ENCODE measurements around the gene APBA2.

Gene APBA2

DNA sequence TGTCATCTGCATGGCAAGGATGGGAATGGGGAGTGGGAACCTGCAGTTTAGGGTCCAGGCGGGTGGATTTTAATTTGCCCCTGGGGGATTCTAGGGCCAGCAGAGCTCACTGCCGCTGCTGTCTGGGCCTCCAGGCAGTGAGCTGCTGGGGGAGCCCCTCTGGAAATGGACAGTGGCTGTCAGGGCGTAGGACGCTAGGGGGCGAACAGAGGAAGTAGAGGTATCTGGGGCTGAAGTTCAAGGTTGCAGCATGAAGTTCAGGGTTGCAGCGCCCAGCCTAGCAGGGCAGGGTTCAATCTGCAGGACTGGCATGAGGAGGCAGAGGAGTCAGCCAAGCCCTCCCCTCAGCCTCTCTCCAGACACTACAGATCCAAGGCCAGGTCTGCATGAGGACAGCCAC is 49.5 kb downstream of the APBA2 start:
- DNase-seq (ENCODE audit: low spot score): no peak

DNA sequence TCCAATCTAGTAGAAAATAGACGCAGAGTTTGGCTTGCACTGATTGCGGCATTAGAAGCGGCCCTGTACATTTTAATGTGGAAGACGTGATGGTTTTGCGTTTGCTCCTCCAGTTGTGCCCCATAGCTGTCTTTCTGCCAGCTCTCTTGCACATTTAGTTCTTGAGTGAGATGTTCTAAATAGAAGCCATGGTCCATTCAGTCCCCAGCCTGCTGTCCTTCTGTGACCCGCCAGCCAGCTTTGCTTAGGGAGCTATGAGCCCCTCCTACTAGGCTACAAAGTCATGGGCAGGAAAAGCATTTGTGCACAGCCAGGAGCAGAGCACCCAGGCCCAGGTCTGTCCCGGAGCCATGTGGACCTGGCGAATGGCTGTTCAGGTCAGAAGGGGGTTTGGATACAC is 50.3 kb downstream of the APBA2 start:
- DNase-seq (ENCODE audit: low spot score): no peak

DNA sequence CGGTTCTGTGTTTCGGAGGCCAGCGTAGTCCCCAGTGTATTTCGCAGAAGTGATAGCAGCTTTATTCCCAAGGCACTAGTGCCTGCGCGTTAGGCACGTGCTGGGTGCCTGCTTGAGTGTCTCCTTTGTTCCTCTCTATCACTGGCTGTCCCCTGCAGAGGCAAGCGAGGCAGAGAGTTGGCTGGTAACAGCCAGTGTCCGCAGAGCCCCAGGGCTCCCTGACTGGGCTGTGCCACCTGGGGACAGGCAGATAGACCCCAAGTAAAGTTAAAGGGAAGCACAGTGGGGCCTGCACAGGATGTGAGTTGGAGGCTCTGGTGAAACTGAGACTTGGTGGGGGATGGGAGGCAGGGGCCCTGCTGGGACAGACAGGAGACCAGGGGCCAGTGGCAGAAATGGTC is 50.7 kb downstream of the APBA2 start:
- no peak for DNase-seq (ENCODE audit: low spot score)

DNA sequence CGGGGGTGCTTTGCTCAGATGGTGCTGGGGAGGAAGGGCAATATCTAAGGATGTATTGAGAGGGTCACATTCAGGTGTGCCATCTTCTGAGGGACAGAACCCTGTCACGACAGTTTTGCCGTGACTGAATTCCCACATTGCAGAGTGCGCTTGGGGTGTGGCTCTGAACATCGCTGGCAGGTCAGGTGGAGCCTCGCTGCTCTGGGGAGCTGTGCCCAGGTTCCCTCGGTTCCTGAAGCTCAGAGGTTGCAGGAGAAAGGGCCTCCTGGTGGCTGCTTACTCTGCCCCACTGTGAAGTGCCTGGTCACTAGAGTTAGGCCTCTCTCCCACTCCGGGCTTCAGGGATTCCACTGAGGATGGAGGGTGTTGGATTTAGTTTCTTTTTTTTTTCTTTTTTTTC is 51.5 kb downstream of the APBA2 start:
- no peak for DNase-seq (ENCODE audit: low spot score)

DNA sequence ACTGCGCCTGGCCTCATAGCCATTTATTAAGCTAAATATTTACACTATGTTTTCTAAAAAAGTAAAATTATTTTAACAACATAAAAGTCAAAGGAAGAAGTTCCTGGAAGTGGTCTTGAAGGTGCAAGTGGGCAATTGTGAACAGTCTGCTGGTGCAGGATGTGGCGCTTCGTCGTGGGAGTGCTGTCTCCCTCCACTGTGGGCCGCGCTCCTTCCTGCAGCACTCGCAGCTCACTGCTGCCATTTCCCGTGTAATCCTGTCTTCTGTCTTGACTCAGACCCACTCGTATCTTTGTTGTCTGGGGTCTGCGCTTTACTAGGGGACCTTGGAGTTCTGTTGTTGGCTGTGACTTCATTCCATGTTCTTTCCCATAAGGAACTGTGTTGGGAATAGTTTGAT is 56.3 kb downstream of the APBA2 start:
- DNase-seq (ENCODE audit: low spot score): no peak

DNA sequence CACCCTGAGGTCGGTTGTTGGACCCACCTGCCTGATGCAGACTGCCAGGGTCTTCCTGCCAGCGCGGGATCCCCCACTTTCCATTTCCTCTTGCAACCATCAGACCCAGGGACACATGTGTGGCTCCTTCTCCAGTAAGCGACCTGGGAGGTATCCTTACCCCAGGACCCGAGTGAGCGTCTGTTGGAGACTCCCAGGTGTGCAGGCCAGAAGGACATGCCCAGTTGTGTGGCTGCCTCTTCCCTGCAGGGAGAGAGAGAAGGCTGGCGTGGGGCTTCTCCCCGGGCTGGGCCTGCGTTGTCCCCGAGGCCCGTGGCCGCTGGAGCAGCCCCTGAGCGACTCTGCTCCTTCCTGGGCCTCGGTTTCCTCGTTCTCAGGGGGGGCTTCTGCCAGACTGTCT is 56.8 kb downstream of the APBA2 start:
- no peak for DNase-seq (ENCODE audit: low spot score)

DNA sequence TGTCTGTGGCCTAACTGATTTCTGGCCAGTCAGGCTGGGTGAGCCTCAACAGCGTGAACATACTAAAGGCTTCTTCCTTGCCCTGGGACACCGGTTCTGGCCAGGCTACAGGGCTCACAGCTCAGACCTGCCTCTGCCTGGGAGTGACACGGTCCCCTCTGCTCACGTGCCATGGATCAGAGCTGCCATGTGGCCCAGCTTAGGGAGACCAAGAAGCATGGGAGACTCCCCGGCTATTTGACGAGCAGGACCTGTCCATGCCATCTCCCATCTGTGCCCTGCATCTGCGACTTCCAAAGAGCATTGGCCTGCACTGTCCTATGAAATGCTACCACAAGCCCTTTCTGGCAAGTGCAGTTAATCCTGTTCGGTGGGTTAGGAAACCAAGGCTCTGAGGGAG is 57.4 kb downstream of the APBA2 start:
- no peak for DNase-seq (ENCODE audit: low spot score)

DNA sequence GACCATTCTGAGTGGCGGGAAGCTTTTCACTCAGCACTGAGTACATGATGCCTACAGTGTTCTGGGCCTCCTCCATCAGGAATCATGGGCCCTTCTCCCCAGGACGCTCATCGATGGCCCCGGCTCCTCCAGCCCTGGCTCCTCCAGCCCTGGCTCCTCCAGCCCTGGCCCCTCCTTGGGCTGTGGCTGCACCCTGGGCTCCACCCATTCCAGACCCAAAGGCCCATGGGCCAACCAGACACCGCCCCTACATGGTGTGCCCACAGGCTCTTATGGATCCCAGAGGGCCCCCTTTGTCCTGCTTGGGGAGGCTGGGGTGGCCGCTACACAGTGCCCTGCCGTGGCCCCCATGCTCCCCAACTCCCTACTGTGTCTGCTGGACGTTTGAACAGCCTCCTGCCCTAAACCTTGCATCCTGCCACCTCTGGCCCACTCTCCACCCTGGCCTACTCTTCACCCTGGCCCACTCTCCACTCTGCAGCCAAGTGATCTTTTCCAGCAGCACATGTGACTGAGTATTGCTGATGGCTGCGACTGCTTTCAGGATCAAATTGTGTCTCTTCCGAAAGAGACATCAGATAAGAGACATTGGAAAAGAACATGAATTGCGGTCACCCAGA is 57.9 kb downstream of the APBA2 start:
- DNase-seq (ENCODE audit: low spot score): no peak

DNA sequence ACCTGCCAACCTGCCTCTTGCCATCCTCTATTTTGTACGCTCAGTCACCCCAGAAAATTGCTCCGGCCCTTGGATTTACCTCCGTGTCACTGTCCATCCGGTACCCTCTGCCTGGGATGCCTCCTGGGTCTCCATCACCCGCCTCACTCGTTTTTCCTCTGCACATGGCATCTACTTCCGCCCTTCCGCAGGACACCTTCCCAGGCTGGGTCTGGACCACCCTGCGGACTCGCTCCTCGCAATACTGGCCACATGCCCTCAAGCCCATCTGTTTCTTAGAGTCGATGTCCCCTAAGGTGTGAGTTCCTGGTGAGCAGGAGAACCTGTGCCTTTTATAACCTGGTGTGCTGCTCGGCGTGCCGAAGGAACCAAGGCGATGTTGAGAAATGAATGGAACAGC is 58.5 kb downstream of the APBA2 start:
- no peak for DNase-seq (ENCODE audit: low spot score)

DNA sequence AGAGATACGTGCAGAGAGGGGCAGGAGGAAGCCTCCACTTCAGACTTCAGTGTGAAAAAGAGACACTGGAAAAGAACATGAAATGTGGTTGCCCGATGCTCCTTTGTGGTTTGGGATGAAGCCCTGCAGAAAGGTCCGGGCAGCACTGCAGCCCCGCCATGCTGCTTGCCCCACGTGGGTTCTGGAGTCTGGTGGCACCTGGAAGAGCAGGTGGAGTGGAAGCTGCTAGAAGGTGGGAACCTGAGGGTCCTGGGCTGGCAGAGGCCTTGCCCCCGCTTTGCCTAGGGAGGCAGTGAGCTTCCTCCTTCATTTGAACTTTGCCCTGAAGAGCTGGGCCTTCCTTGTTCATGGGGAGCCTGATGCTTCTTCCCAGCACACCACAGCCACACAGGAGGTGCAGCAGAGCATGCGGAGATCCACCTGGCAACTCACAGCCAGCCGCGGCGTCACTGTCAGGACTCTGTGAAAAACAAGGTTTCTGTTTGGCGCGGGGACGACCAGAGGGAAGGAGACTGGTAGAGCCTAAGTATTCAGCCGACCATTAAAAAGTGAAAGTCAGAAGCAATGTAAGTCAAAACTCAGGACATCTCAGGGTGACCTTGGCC is 59.0 kb downstream of the APBA2 start:
- no peak for DNase-seq (ENCODE audit: low spot score)

DNA sequence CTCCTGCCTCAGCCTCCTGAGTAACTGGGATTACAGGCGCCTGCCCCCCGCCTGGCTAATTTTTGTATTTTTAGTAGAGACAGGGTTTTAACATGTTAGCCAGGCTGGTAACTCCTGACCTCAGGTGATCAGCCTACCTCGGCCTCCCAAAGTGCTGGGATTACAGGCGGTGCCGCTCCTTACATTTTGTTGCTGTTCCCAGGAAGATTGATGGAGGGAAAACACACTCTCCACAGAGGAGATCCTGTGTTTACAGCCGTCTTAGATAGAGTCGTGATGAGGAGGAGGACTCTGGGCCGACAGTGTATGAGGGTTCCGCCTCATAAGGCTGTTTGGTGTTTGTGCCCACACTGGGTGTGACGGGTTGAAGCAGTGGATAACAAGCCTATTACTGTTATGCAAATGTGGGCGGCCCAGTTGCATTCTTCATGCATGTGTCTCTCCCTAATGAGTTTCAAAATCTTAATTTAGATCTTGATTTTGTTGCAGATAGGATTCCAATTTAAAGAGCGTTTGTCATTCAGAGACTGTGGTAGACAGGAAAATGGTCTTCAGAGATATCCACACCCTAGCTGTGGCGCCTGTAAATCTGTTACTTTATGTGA is 60.0 kb downstream of the APBA2 start:
- no peak for DNase-seq (ENCODE audit: low spot score)

DNA sequence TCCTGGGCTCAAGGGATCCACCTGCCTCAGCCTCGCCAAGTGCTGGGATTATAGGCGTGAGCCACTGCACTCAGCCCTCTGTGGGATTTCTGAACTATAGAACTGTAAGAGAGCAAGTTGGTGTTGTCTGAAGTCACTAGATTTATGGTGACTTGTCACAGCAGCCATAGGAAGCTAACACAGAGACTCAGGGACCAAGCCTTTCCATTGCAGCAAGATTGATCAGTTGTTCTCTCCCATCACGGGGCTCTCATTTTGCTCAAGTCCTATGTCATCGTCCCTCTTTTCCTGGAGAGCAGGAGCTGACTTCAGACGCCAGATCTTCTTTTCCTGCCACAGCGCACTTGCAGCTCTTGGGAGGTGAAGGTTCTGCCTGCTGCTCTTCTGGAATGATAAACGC is 61.0 kb downstream of the APBA2 start:
- DNase-seq (ENCODE audit: low spot score): no peak

DNA sequence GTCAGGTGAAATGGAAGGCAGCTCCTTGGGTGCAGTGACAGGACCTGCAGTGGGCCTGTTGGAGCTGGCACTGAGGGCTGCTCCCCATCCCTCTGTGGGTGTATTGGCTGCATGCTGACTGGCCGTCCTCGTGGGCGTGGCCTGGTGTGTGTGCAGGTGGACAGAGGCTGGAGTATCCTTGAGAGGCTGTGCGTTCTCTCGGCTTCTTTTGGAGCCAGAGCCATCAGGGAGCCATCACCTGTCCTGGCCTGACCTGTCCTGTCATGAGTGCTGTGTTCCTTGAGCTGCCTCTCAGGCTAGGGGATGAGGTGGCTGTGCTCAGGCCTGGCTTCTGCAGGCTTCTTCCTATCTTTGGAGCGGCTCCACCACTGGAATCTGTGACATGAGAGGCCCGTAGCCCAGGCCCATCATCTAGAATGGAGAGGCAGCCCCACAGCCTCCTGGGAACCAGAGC is 61.5 kb downstream of the APBA2 start:
- DNase-seq (ENCODE audit: low spot score): no peak

DNA sequence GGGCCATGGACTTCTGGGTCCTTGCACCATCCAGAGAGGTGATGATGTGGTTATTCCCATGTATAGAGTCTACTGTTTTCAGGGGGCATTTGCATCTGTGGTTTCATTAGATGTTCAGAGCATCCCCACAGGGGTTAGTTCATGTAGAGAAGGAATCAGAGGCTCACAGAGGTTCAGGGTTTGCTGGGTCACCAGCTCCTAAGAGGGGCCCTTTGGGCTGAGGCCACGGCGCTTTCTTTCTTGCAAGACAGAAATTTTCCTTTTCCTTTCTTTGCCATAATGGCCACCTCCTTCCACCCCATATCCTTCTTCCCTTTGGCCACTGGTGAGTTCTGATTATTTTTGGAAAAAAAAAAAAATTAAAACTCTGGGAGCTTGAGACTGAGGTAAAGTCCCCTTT is 62.3 kb downstream of the APBA2 start:
- no peak for DNase-seq (ENCODE audit: low spot score)

DNA sequence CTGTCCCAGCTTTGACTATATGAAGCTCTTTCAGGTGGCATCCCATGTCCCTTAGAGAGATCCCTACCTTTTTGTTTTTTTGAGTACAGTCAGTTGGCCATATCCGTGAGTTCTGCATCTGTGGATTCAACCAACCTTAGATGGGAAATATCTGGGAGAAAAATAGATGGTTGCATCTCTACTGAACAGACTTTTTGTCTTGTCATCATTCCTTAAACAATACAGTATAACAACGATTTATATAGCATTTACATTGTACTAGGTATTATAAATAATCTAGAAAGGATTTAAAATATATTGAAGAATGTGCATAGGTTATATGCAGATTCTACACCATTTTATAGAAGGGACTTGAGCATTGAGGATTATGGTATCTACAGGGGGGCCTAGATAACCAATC is 65.1 kb downstream of the APBA2 start:
- DNase-seq (ENCODE audit: low spot score): no peak

DNA sequence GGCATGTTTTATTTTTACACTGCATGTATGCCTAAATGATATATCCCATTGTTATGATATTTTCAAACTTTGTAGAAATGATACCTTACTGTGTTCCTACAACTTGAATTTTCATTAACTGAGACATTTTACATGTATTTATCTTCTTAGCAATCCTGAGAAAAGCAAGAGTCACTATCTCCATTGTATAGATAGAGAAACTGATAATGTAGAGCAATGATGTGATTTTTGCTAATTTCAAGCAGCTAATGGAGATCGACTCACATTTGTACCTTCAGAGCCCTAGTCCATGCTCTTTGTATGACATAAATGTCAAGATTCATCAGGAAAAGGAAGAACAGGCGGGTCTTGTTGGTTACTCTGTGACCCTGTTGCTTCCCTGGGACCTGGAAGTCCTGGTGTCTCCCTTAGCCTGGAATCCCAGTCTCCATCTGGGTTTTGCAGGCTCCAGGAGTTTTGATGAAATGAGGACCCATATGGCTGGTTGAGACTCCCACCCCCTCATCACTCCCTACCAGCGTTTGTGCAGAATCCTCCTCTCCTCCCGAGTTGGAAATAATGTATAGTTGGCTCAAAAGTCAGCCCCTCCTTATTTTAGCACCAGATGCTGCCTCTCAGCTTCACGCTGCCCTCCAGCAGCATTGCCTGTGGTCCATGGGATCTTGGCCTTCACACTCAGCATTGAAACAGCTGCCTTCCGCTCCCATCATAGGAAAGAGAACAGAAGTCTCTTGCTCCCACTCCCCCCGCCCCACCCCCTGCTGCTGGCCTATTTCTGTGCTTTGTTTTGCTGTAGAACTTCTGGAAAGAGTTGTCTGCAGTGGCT is 67.1 kb downstream of the APBA2 start:
- DNase-seq (ENCODE audit: low spot score): no peak

DNA sequence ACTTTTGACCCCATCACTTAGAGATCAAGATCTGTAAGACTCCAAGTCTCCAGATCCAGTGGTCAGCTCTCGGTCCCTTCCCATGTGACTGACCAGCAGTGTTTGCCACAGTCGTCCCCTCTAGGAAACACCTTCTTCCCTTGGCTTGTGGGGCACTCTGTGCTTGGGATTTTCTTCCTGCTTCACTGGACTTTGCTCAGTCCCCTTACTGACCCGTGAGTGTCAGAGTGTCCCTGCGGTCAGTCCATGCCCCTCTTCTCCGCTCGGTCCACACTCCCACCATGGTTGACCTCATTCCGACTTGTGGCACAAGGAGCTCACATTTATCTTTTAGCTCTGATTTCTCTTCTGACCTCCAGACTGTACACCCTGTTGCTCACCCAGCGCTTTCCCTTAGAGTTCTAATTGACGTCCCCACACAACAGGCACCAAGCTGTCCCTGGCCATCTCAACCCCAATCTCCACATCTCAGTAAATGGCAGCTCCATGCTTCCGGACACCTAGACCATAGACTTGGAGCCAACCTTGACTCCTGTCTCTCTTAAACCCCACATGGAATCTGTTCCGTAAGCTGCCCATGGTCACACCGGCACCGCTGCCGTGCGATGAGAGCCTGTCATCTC is 67.9 kb downstream of the APBA2 start:
- DNase-seq (ENCODE audit: low spot score): no peak

DNA sequence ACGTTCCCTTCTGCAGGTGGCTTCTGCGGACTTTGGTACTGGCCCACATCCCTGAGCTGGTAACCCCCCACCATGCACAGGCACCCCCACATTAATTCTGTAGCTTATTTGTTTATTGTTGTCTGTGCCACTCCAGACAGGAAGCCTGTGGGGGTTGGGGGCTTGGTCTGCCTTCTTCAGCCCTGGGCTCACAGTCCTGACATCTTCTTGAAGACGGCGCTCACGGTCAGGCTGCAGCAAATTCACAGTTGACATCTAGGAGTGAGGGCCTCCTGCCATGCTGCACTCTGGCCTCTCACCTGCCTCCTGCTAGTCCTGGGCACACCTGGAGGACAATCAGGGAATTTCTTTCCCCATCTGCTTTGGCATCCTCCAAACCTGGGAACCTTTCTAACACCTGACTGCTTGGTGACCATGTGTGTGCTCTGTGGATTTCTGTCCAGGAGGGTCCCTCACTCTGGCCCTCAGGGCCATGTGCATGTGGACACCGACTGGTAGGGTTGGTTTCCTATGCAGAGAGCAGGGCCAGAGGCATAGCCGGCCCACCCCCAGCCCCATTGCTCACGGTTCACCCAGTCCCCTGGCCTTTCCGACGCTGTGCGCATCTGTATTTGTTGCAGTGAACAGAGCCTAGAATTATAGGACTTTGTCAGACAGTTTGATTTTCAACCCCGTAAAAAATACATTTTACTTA is 68.8 kb downstream of the APBA2 start:
- no peak for DNase-seq (ENCODE audit: low spot score)

DNA sequence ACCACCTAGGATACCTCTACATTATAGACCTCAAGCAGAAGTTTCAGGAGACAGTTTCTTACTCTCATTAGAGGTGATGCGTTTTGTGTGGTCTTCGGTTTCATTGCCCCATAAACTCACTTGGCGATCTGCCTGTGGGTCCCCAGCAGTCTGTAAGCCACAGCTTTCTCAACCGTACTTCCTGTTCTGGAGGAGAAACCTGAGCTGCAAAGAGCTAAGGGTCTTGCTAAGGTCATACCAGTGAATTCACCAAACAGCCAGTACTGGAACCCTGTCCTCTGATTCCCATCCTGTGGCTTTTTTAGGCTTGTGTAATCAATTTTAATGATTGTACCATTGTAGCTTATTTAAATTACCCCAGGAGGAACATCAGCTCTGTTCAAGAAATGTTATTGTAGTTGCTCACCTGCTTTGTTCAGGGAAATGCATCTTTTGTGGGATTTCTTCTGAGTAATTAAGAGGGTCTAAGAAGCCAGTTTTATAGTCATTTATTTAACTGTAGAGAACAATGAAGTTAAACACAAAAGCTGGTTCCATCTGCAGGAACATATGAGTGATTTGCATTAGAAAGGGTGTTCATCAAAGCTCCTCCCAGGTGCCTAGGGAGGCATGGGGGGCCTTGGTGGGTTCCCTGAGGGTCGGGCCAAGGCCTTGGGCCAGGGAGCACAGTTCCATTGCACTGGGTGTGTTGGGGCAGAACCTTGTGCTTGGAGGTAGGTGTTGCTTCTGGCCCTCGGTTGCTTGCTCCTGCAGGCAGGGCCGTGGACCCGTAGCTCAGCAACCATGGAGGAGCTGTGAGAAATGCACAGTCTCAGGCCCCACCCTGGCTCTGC is 69.6 kb downstream of the APBA2 start:
- no peak for DNase-seq (ENCODE audit: low spot score)

DNA sequence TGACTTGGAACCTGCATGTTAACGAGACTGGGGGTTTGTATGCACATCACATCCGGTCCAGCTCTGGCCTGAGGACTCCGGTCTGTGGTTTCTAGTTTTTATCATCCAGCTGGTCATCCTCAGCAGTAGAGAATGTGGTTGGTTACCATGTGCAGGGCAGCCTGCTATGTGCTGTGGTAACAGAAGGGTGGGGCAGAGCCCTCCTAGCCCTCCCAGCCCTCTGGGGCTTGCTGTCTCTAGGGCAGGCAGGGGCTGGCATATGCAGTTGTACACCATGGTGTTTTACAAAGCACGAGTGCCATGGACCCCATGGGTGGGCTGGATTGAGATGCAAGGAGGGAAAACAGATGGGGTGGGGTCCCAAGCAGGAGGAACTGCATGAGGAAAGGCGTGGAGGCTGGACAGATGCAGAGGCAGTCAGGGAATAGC is 70.2 kb downstream of the APBA2 start:
- DNase-seq (ENCODE audit: low spot score): peak; percentile 25

DNA sequence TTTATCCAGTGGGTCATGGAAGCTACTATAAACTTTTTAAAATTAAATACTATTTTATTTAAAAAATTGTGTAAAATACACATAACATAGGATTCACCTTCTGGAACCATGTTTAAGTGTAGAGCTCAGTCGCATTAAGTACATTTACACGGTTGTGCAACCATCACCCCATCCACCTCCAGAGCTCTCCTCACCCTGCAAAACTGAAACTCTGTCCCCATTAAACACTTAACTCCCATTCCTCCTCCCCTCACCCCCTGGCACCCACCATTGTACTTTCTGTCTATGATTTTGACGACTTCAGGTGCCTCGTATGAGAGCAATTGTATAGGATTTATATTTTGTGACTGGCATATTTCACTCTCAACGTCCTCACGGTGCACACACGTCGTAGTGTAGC is 70.7 kb downstream of the APBA2 start:
- no peak for DNase-seq (ENCODE audit: low spot score)

Measured in SW480 (cell line).